HG02870 (cell line): ENCODE results near the gene C2orf80.
"Not testable (repeated sequence)": the region's sequence is repeated elsewhere in the genome, so short reads cannot be mapped to it uniquely, and the experiment has no call there.

Experiments used
- ATAC-seq: cut with Tn5 transposase; IDR thresholded peaks from one replicate; pipeline ENCODE4 v1.9.1; 2021; ENCODE audit warnings: mild to moderate bottlenecking, moderate library complexity; ENCODE audit not compliant: unreplicated experiment

The C2orf80 gene

DNA sequence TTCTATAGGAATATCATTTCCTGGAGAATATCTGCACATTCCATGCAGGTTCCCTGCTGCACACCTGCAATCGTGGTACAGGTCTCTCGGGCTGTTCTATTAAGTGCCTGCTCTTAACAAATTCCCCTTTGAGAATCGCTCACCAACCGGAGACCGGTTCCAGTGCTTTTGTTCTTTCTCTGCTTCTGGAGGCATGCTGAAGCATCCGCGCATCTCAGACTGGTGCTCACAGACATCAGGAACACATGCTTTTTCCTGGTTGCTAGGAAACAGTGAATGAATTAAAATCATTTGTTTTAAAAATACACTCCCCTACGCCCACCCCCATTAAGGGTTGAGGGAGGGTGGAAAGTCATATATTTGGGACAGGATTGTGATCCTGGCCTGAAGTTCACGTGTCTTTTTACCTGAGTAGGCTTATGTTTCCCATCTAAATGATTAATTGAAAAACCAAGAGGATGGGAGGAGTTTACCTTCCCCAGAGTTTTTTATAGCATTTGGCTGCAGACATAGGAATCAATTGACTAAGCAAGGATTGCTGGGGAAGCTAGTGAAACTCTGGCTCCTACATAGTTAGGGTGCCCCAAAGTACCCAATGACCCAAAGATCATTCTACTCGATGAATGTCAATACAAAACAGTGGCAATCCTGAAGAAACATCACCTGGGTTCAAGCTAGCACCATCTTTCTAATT lies at the start of gene C2orf80:
Gene C2orf80, minus strand, starts transcription at position 221 of the 694 bp plus-strand sequence. CDS start 3,044 bp downstream, outside the sequence.
- ATAC-seq = no peak

DNA sequence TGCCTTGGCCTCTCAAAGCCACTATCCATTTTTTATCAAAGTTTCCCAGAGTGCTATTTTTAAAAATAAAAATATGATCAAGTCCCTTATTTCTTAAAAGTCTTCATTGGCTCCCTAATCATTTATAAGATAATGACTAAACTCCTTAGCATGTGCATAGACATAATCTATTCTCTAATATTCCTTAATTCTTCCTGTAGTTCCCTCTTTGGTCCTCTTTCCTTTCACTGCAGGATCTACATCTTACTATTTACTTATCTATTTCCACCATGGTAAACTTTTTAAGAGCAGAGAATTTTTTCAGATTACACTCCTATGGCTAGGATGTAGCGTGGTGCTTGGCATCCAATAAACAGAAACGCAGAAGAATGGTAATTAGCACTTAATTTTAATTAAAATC lies 46.0 kb upstream of the C2orf80 start:
- no peak for ATAC-seq

DNA sequence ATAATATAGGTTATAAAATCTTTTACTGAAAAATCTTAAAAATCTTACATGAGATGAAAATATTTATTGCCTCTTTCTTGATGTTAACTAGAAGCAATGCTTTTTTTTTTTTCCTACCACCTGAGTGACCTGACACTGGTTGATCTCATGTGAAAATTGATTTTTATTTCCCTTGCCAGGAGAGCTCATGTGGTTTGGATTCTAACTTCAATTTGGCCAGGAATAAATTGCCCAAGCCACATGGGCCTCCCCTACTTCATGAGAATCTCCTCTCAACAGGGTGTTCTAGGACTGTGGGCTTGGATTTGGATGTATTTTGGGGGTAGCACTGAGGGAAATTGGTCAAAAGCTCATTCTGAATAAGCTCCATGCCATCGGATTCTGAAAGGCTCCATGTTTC lies 45.0 kb upstream of the C2orf80 start:
- no peak for ATAC-seq

DNA sequence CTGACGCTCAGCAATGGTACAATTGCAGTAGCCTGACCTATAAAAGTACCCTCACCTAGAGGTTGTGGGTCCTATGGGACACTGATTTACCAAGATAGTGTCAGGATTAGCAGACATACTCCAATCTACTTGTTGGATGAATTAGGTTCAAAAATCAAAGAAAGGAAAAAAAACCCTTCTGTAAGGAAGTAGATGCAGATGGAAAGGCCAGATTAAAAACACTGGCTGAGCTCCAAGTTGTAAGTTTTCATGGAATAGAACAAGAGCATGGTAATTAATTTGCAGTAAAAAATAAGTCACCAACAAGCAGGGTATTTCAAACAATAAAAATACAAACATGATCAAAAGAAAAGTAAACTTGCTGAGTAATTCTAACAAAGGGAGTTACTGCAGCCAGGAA lies 38.6 kb upstream of the C2orf80 start:
- no peak for ATAC-seq

DNA sequence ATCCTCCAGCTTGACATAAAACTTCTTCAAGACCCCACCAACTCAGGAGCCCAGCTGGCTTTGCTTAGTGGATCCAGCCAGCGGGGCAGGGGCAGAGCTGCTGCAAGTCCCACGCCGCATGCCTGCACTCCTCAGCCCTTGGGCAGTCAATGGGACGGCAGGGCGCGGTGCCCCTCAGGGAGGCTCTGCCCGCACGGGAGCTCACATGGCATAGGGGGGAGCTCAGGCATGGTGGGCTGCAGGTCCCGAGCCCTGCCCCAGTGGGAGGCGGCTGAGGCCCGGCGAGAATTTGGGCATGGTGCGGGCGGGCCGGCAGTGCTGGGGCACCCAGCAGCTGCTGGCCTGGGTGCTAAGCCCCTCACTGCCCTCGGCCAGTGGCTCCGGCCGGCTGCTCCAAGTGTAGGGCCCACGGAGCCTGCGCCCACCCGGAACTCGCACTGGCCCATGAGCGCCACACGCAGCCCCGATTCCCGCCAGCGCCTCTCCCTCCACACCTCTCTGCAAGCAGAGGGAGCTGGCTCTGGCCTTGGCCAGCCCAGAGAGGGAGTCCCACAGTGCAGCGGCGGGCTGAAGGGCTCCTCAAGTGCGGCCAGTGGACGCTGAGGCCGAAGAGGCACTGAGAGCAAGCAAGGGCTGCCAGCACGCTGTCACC lies 37.9 kb upstream of the C2orf80 start:
- ATAC-seq = no peak

DNA sequence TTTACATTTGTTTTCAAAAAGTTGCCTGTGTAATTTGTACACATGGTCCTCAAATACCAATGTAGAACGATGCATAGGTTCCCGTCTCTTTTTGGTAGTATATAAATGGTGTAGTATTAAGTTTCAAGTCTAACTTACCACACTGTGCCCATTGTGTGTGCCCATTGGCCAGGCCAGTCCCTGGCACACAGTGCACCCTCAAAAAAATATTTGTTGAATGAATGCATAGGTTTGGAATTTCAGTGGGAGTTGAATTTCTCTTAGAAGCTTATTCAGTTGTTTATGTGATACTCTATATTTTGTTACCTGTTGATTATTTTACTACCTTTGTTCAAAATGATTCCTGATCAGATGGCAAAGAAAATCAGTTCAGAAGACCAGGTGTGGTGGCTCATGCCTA lies 35.0 kb upstream of the C2orf80 start:
- no peak for ATAC-seq

DNA sequence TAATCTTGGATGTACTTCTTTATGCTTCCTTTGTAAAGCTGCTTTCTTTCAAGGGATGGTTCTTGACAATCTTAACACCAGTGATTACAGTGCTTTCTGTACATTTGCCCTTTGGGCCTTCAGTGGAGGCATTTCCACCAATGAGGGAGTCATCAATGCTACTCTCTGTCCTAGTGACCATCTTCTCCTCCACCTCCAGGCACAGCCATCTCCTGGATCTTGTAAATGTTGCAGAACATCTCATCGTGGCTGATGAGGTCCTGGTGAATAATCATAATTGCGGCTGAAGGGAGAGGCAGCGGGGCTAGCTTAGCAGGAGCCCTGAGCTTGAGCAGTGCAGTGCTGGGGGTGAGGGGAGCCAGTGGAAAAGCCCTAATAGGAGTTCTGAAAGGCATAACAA lies 32.5 kb upstream of the C2orf80 start:
- ATAC-seq = no peak

DNA sequence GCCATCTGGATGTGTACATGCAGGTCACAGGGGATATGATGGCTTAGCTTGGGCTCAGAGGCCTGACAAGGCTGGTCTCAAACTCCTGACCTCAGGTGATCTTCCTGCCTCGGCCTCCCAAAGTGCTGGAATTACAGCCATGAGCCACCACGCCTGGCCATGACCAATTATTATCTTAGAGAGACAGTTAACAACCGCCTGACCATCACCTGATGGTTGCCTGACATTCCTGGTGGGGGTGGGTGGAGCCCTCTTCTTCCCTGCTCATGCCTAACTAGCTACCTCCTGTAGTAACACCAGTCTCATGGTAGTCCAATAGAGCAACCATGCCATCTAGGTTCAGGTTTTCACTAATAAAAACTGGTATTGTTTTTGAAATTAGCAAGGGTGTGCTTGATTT lies 32.0 kb upstream of the C2orf80 start:
- ATAC-seq = not testable (repeated sequence)

DNA sequence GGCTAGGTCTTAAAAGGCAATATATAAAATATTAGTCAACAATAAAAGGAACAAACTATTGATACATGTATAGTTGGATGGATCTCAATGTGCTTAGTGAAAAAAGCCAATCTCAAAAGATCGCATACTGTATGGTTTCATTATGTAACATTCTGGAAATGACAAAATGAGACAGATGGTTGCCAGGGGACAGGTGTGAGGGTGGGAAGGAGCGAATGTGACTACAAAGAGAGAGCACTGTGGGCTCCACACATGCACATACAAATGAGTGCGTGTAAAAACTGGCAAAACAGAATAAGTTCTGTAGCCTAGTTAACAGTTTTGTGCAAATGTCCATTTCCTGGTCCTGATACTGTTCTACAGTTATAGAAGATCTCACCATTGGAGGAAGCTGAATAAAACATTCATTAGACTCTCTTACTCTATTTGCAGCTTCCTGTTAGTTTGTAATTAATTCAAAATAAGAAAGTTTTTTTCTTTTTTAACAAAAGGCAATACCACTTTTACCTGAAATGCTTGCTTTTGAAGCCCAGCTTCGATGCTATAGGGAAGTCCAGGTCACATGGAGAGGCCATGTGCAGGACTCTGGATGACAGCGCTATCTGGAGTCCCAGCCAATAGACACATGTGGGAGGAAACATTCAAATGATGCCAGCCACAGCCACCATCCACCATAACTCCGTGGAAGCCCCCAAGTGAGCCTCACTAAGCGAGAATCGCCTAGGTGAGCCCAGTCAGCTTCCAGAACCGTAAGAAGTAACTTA lies 21.0 kb upstream of the C2orf80 start:
- no peak for ATAC-seq

DNA sequence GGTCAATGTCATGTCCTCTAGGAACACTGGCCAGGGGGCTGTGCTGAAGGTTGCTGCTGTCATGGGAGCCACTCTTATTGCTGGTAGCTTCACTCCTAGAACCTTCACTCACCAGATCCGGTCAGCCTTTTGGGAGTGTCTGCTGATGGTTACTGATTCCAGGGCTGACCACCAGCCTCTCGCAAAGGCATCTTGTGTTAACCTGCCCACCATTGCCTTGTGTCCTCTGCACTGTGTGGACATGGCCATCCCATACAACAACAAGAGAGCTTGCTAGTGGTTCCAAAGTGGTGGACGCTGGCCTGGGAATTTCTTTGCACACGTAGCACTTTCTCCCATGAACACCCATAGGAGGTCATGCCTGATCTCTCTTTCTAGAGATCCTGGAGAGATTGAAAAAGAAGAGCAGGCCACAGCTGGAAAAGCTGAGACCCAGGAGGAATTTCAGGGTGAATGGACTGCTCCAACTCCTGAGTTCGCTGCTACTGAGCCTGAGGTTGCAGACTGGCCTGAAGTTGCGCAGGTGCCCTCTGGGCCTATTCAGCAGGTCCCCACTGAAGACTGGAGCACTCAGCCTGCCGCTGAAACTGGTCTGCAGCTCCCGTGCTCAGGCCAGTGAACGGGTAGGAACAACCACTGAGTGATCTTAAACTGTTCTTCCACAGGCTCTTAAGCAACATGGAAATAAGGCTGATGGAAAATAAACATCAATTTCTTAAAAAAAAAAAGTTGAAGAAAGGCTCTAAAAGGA lies 18.7 kb upstream of the C2orf80 start:
- no peak for ATAC-seq

DNA sequence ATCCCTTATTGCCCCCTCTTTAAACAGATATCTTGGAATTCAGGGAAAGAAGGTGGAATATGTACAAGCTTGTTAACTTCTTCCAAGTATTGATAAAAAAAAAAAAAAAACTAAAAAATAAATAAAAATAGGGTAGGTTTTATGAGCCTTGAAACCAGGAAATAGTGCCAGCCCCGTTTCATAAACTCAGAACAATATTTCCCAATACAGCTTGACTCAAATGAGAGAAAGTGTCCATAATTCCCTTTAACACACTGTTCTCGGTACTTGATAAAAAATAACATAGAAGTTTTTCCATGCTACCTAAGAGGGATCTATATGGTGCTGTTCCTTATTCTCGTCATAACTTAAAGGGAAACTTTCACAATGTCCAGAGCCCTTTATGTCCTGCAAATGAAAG lies 17.9 kb upstream of the C2orf80 start:
- ATAC-seq = no peak

DNA sequence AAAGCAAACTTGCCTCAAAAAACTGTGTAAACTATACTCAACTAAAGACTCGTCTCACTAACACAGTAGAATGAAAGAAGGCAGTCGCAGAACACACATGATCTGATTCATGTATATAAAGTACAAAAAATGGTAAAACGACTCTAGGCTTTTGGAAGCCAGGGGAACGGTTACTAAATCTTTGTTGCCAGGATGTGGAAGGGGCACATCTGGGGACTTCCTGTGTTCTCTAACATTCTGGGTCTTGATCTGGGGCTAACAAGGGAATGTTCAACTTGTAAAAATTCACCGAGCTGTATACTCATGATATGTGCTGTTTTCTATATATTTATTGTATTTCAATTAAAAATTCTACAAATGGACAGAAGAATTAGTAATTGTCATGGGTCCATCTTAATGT lies 14.3 kb upstream of the C2orf80 start:
- no peak for ATAC-seq

DNA sequence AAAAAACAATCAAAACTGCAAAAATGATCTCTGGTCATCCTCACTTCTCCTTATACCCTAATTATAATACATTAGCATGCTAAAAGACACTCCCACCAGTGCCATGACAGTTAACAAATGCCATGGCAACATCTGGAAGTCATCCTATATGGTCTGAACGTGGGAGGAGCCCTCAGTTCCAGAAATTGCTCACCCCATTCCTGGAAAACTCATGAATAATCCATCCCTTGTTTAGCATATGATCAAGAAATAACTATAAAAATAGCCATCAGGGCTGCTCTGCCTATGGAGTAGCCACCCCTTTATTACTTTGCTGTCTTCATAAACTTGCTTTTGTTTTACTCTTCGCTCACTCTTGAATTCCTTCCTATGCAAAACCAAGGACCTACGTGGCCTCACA lies 5.7 kb upstream of the C2orf80 start:
- ATAC-seq = no peak

DNA sequence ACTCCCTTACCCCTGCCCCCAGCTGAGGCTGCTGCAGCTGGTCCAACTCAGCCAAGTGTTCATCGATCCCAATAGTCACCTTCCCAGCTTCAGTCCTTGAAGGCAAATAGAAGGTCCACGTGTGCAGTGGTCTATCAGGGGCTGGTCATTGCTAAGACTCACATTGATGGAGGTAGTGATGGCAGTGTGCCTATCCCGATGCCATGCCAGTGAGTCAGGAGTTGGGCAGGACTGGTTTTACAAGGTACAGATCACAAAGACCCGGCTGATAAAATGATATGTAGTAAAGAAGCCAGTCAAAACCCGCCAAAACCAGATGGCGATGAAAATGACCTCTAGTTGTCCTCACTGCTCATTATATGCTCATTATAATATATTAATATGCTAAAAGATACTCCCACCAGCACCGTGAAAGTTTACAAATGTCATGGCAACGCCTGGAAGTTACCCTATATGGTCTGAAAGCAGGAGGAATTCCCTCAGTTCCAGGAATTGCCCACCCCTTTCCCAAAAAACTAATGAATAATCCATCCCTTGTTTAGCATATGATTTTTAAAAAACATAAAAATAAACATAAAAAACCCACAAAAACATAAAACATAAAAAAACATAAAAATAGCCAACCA lies 2.9 kb upstream of the C2orf80 start:
- no peak for ATAC-seq

DNA sequence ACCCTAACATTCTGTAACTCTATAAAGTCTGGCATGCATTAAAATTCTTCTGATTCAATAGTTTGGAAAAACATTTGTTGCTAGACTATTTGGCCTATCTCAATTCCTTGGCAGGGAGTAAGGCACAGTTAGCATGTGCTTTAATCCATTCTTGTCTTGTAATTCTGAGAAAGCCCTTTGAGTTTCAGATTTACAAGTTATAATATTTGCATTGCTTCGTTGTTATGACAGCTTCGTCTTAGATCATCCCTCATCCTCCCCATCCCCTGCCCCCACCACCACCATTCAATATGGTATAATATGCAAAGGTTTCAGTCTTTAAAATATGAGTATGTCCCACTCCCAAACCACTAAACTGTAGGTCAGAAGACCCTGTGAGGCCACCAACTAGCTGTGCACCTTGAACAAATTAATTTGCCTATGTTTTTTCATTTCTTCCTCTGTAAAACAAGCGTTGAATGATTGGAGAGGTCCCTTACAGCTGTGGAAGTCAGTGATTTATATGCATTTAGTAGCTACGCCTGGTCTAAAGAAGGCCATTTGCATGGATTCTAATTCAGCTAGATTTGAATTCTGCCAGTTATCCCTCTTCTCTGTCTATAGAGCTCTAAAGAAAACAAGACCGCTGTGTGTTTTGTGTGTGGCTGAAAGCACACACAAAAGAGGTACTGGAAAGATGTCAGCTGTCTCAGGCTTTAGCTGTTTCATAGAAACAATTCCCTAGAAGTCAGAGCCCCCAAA lies 591 bp downstream of the C2orf80 start:
- no peak for ATAC-seq

DNA sequence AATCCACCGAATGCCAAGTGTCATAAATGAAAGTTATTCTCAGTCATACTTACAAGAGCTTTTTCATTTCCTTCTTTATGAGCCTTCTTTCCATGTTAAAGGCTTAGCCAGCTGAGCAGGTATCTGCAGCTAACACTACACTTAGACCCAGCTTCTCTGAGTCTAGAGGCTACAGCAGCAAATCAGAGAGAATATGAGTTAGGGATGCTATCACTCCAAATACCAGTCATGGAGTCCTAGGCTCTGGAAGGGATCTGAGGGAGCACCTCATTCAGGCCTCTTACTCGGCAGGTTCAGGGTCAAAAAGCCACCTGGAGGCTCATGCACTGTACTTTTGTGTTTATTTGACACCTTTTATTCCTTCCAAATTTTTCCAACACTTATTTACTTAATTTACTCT lies 2.9 kb downstream of the C2orf80 start:
- ATAC-seq = no peak

DNA sequence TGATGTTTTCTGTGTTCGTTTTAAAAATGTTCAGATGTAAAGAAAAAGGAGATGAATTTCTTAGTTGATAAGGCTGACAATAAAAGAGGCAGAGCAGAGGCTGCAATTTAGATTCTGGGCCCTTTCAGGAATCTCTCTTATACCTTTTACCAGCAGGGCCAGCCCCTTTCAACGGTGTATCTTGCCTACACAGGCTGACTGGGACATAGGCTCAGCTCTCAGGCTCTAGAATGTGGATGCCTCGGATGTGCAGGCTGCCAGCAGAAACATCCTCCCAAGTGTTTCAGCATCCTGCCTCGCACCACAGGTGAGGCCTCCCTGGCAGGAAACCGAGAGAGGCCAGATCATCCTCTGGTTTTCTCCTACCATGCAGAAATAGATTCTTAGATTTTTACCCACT lies 3.4 kb downstream of the C2orf80 start:
- ATAC-seq = no peak

DNA sequence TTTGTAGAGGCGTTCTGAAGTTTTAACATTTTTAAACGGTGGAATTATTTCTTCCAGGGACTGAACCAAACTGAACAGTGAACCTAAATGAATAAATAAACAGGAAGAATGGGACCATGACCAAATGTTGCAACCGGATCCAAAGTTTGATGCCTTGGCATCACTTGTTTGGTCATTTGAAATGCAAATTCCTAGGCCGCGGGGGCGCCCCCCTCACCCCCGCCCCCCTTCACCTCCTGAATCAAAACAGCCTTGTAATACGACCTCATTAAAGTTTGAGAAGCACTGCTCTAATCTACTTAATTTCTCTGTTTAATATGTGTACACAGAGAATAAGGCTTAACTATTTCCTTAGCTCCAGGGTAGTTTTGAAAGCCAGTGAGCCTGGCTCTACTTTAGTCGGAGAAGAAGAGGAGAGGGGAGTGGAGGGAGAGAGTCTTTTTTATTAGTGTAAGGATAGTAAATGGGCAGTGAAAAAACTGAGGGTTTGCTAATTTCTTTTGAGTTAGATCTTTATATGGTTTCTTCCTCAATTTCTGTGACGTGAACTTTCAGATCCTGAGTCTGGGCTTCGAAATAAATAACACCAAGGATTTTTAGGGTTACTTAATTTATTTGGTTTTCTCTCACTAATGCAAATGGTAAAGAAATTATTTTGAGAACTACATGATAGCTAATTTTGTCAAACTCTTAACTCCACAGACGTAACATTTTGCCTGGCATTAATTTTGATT lies 5.7 kb downstream of the C2orf80 start:
- ATAC-seq = no peak

DNA sequence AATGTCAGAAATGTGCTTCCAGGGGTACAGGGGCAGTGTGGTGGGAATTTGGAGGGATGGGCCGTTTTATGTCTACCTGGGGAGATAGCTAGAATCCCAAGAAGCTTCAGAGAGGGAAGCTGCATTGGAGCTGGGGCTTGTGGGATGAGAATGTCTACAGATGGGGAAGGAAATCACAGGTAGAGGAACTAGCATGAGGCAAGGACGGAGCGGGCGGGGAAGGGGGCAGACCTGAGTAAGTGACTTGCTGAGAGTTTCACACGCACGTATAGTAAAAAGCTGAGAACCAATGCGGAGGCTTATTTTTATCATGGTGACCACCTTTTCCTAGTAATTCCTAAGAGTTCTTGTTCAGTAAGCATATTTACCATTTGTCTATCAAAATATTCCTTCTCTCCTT lies 6.3 kb downstream of the C2orf80 start:
- no peak for ATAC-seq

DNA sequence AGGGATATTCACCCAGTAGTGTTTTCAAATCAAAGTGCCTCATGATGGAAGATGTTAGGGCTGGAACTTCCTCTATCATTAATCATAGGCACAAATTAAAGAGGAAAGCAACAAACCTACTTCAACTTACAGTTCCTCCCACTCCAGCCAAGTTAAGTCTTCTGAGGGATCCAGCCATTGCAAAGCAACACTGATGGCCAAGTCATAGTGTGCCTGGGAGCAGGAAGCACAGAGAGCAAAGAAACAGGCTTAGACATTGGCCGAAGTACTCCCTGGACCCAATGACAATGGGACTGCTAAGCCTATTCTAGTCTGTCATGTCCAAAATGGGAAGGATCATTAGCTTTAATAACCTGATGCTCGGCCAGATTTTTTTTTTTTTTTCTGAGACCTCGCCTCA lies 7.0 kb downstream of the C2orf80 start:
- ATAC-seq = no peak
